ENCODE results near the gene PLXDC1.

GRCh38 chr17:39014795-39015545 lies 136.5 kb downstream of the PLXDC1 start:
- TF ChIP-seq POLR2A (IDR thresholded peaks at IDR 0.05; ENCODE audit: low read length) (no peak), GATA1 (IDR thresholded peaks at IDR 0.05; ENCODE audit: low read depth, low read length) (no peak)

All from erythroblast (primary cell).